Right atrium auricular region (tissue), 2 donors: ENCODE results near the gene TTPAL. TPM values are rescaled to one million over a fixed set of nuclear protein-coding genes. Genes with fewer than 3 reads are reported as not detected.

ENCODE experiments used
- DNase-seq: peaks from one replicate; pipeline ENCODE4 v3.0.0-alpha.2; 2019; ENCODE audit warnings: low spot score
- H3K27ac ChIP-seq, 2 donors: fragments of 200-600 bp; sonication (generic); 1 replicate in 1 of 2; 2 replicates in 1 of 2; pipeline ENCODE4 v1.5.1; 2016 to 2019
- H3K27me3 ChIP-seq, 2 donors: fragments of 200-600 bp; sonication (generic); one replicate each; pipeline versions ENCODE4 v1.5.1 to v1.6.0; 2017 to 2019
- H3K36me3 ChIP-seq: fragments of 200-600 bp; sonication (generic); one replicate; pipeline ENCODE4 v1.5.1; 2016
- H3K4me1 ChIP-seq, 2 donors: fragments of 200-600 bp; sonication (generic); one replicate each; pipeline versions ENCODE4 v1.5.1 to v1.6.0; 2017 to 2019
- H3K4me3 ChIP-seq, 2 donors: fragments of 200-600 bp; sonication (generic); 1 replicate in 1 of 2; 2 replicates in 1 of 2; pipeline ENCODE4 v1.5.1; 2017 to 2019; ENCODE audit warnings: mild to moderate bottlenecking in 1 of 2, moderate library complexity in 1 of 2
- H3K9me3 ChIP-seq, 2 donors: fragments of 200-600 bp; sonication (generic); one replicate each; pipeline ENCODE4 v1.5.1; 2019
- total RNA-seq, 2 donors: library from RNA; depleted of rRNA; stranded (reverse); fragments of >200 nt; gene quantifications; one replicate each; pipeline ENCODE4 v1.1.0, GENCODE V29; 2016
- TF ChIP-seq, protein P1 (sequence below), 2 donors: fragments of 200-600 bp; sonication (generic); IDR thresholded peaks; one replicate each; pipeline ENCODE4 v1.5.1; 2019; ENCODE audit warnings: antibody characterized with exemption in 2 of 2

The TTPAL gene
- total RNA-seq, 2 donors from 2014 or later: 3.6 to 6.0 TPM

DNA sequence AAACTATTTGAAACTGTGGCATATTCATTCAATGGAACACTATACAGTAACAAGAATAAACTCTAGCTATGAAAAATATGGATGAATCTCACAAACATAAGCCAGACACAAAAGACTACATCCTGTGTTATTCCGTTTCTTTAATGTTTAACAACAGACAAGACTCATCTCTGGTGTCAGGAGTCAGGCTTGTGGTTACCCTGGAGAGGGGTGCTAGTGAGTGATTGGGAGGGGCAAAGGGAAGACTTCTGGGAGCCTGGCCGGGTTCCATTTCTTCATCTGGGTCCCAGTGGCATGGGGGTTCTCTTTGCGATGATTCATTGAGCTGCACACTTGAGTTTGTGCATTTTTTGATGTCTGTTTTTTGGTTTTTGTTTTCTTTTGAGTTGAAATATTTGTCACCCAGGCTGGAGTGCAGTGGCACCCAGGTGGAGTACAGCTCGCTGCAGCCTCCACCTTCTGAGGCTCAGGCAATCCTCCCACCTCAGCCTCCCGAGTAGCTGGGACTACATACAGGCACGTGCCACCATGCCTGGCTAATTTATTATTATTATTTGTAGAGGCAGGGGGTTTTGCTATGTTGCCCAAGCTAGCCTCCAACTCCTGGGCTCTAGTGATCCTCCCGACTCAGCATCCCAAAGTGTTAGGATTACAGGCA is 21.2 kb upstream of the TTPAL start:
- Histone ChIP-seq H3K4me3 (no peak overlapping the region), H3K36me3 (no peaks in the 10 kb centered on the region), H3K9me3 (no peaks in the 10 kb centered on the region), H3K4me1 (no peaks in the 10 kb centered on the region), H3K27ac (no peak overlapping the region), H3K27me3 (no peaks in the 10 kb centered on the region)
- DNase-seq: no peak
- TF ChIP-seq, protein P1, sequence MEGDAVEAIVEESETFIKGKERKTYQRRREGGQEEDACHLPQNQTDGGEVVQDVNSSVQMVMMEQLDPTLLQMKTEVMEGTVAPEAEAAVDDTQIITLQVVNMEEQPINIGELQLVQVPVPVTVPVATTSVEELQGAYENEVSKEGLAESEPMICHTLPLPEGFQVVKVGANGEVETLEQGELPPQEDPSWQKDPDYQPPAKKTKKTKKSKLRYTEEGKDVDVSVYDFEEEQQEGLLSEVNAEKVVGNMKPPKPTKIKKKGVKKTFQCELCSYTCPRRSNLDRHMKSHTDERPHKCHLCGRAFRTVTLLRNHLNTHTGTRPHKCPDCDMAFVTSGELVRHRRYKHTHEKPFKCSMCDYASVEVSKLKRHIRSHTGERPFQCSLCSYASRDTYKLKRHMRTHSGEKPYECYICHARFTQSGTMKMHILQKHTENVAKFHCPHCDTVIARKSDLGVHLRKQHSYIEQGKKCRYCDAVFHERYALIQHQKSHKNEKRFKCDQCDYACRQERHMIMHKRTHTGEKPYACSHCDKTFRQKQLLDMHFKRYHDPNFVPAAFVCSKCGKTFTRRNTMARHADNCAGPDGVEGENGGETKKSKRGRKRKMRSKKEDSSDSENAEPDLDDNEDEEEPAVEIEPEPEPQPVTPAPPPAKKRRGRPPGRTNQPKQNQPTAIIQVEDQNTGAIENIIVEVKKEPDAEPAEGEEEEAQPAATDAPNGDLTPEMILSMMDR (IDR thresholded peaks at IDR 0.05): no peak

DNA sequence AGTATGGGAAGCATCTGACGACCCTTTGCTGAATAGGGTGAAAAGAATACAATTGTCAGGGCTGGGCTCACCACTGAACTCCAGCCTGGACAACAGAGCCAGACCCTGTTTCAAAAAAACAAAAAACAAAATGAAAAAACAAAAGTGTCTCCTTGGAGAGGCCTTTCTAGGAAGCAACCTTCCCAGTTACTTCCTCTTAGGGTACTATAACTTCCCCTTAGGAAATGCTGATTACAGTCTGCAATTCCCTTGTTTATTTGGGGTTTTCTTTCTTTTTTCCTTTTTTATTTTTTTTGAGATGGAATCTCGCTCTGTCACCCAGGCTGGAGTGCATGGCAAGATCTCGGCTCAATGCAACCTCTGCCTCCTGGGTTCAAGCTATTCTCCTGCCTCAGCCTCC is 20.5 kb upstream of the TTPAL start:
- no peak for DNase-seq

DNA sequence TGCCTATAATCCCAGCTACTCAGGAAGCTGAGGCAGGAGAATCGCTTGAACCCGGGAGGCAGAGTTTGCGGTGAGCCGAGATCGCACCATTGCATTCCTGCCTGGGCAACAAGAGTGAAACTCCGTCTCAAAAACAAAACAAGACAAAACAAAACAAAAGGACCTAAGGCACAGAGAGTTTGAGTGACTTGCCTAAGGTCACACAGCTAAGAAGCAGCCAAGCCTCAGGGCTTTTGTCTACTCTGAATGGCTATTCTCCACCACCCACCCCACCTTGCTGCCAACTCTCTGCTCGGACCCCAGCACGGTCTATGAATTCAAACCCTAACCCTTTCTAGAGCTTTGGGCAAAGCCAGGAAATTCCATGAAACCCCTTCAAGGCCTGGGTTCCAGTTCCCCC is 19.1 kb upstream of the TTPAL start:
- H3K27me3 ChIP-seq: no peaks in the 10 kb centered on the region
- no peaks in the 10 kb centered on the region for H3K36me3 ChIP-seq
- no peak for DNase-seq
- TF ChIP-seq, protein P1 (IDR thresholded peaks at IDR 0.05): no peak
- no peaks in the 10 kb centered on the region for H3K9me3 ChIP-seq
- no peak overlapping the region for H3K27ac ChIP-seq
- no peaks in the 10 kb centered on the region for H3K4me1 ChIP-seq
- H3K4me3 ChIP-seq: no peak overlapping the region

More for the DNA sequence above, 20.5 kb upstream of the TTPAL start:
- Histone ChIP-seq H3K9me3 (no peaks in the 10 kb centered on the region), H3K4me1 (no peaks in the 10 kb centered on the region), H3K27ac (no peak overlapping the region), H3K4me3 (no peak overlapping the region), H3K36me3 (no peaks in the 10 kb centered on the region), H3K27me3 (no peaks in the 10 kb centered on the region)
- TF ChIP-seq, protein P1 (IDR thresholded peaks at IDR 0.05): no peak

DNA sequence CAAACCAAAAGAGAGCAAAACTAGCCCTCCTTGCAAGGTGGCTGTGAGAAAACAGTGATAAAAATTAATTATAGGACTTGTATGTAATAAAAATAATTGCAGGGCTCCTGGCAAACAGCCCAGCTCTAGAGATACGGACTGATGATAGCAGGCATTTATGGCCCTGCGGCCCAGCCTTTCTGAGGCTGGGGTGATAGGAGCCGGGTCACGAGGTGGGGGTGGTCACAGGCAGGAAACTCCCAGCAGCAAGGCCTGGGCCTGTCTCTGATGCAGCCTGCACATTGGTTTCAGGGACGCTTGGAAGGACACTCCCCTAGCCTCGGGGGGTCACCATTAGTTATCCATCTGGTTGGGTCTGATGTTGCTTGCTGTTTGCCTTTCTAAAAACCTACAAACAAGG is 18.7 kb upstream of the TTPAL start:
- Histone ChIP-seq H3K4me1 (no peaks in the 10 kb centered on the region), H3K4me3 (no peak overlapping the region), H3K9me3 (no peaks in the 10 kb centered on the region), H3K27me3 (no peaks in the 10 kb centered on the region), H3K36me3 (no peaks in the 10 kb centered on the region), H3K27ac (no peak overlapping the region)
- TF ChIP-seq, protein P1 (IDR thresholded peaks at IDR 0.05): no peak
- DNase-seq: no peak

DNA sequence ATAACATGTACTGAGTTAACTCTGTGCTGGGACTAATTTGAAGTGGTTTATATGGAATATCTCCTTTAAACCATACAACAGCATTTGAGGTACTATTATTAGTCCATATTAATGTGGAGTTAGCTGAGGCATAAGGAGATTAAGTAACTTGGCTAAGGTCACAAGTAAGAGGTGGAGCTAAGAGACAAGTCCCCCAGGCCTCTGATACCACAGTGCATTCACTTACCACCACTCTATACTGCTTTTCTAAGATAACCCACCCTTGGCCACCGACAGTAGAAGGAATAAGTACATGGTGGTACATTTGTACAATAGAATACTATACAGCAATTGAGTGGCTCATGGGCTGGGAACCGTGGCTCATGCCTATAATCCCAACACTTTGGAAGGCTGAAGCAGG is 16.4 kb upstream of the TTPAL start:
- H3K4me3 ChIP-seq: no peak overlapping the region
- TF ChIP-seq, protein P1 (IDR thresholded peaks at IDR 0.05): no peak
- no peaks in the 10 kb centered on the region for H3K36me3 ChIP-seq
- H3K27me3 ChIP-seq: no peaks in the 10 kb centered on the region
- no peaks in the 10 kb centered on the region for H3K4me1 ChIP-seq
- no peak overlapping the region for H3K27ac ChIP-seq
- no peak for DNase-seq
- no peaks in the 10 kb centered on the region for H3K9me3 ChIP-seq

DNA sequence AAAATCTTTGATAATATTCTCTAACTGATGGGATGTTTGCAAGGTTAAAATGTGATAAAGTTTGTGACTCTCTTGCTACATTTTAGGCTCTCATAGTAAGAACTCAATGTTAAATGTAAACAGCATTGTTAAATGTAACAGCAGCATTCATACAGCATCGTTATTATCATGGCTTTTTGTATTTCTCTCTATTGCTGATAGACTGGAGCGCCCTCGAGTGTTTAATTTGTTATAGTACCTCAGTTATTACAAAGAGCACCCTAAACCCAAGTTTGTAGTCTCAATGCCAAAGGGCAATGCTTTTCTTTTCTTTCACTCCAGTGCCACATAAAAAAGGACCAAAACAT is 14.9 kb upstream of the TTPAL start:
- Histone ChIP-seq H3K27ac (no peak overlapping the region), H3K36me3 (no peaks in the 10 kb centered on the region), H3K27me3 (no peaks in the 10 kb centered on the region), H3K9me3 (no peaks in the 10 kb centered on the region), H3K4me3 (no peak overlapping the region), H3K4me1 (no peaks in the 10 kb centered on the region)
- no peak for DNase-seq
- TF ChIP-seq, protein P1 (IDR thresholded peaks at IDR 0.05): peak in 1 of 2 donors; percentile 55
